Hippocampal formation (tissue), 2 donors: ENCODE data around the gene KLK6.
"Not testable (repeated sequence)": the region's sequence is repeated elsewhere in the genome, so short reads cannot be mapped to it uniquely, and the experiment has no call there.

ENCODE experiments used
- DNase-seq, 2 donors: peaks; one replicate each; lab custom pipeline; 2025; lab: John Stamatoyannopoulos, UW

The KLK6 gene

DNA sequence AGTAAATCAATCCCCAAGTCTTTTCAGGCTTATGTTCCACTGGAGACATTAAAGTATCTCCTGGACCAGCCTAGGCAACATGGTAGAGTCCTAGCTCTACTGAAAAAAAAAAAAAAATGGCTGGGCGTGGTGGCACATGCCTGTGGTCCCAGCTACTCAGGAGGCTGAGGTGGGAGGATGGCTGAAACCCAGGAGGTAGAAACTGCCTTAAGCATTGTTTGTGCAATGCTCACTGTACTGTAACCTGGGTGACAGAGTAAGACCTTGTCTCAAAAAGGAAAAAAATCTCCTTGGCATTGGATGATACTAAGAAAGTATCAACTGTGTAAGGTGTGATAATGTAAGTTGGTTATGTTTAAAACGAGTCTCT, 23.3 kb upstream of the KLK6 start:
- no peak for DNase-seq

DNA sequence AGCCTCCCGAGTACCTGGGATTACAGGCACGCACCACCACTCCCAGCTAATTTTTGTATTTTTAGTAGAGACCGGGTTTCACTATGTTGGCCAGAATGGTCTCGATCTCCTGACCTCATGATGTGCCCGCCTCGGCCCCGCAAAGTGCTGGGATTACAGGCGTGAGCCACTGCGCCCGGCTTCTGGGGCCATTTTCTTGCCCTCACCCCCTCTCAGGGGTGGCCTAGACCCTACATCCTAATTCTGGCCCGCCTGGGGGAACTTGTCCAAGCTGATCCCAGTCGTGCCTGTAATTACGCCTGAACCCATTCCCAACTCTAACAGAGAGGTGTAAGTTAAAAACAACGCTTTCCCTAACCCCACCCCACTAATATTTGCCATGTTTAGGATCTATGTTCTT, 15.0 kb upstream of the KLK6 start:
- DNase-seq = not testable (repeated sequence)

- no peak for DNase-seq
Measured at GRCh38 chr19:50983625-50984292, 14.4 kb upstream of the KLK6 start, which contains the start of gene KLK7. KLK7 (minus strand) TSS chr19:50983917; CDS start chr19:50982399, 1,518 bp downstream.

- DNase-seq = no peak
Measured at GRCh38 chr19:50982186-50982585, 12.8 kb upstream of the KLK6 start.

- no peak for DNase-seq
Measured at GRCh38 chr19:50981587-50982146, 12.3 kb upstream of the KLK6 start.

- no peak for DNase-seq
Measured at GRCh38 chr19:50980208-50980607, 10.8 kb upstream of the KLK6 start.

DNA sequence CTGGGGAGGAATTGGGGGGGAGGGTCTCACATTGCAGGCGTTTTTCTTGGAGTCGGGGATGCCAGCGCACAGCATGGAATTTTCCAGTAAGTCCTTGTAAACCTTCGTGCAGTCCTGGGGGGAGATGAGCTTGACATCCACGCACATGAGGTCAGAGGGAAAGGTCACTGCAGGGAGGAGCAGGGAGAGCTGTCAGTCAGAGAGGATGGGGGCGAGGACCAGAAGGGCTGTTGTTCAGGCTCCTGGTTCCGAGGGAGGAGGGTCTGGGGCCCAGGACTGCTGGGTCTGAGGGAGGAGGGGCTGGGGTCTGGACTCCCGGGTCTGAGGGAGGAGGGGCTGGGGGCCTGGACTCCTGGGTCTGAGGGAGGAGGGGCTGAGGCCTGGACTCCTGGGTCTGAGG, 10.4 kb upstream of the KLK6 start:
- DNase-seq = no peak

DNA sequence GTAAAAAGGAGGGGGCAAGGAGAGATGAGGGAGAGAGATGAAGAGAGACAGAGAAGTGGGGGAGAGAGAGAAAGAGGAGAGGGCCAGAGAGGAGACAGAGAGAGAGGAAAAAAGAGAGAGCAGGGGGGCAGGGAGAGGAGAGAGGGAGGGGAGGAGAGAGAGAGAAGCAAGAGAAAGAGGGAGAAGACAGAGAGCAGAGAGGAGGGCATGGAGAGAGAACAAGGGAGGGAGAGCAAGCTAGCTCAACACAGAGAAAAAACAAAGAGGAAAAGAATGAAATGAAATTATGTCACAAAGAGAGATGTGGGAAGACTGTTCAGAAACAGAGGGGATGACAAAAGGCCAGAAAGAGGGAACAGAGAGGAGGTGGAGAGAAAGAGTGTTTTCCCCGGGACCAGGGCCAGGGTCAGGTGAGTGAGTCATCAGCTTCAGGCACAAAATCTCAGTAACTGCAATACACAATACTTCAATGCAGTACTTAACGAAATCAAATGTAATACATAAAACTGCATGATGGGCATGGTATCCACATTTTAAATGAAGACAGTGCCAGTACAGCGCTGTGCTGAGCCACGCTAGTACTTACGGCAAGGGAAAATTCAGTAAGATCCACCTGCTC, 9.5 kb upstream of the KLK6 start:
- DNase-seq = no peak

GRCh38 chr19:50977626-50978025, 8.2 kb upstream of the KLK6 start:
- DNase-seq = no peak

DNA sequence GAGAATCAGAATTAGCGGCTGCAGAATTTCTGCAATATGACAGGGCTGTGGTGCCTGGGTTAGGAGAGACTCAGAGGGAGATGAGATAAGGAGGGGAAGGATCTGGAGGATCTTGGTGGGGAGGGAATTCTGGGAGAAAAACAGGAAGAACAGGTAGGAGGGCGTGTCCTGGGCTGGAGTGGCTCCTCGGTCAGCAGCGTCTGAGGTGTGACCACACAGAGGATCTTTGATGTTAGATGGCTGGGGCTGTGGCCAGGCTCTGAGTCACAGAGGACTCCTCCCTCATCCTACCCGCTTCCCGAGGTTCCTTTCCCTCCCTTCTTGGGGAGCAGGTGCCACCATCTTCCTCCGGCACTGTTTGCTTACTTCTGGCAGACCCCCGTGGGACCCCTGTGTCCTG, 6.4 kb upstream of the KLK6 start:
- DNase-seq = no peak

DNA sequence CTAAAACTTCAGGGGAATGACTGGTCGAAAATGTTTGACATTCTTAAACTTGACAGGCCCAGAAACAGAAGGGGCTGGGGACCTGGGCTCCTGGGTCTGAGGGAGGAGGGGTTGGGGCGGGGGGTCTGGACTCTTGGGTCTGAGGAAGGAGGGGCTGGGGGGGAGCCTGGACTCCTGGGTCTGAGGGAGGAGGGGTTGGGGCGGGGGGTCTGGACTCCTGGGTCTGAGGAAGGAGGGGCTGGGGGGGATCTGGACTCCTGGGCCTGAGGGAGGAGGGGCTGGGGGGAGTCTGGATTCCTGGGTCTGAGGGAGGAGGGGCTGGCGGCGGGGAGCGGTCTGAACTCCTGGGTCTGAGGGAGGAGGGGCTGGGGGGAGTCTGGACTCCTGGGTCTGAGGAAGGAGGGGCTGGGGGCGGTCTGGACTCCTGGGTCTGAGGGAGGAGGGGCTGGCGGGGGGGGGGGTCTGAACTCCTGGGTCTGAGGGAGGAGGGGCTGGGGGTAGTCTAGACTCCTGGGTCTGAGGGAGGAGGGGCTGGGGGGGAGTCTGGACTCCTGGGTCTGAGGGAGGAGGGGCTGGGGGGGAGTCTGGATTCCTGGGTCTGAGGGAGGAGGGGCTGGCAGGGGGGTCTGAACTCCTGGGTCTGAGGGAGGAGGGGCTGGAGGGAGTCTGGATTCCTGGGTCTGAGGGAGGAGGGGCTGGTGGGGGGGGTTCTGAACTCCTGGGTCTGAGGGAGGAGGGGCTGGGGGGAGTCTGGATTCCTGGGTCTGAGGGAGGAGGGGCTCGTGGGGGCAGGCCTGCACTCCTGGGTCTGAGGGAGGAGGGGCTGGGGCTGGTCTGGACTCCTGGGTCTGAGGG, 5.5 kb upstream of the KLK6 start:
- DNase-seq = no peak

DNA sequence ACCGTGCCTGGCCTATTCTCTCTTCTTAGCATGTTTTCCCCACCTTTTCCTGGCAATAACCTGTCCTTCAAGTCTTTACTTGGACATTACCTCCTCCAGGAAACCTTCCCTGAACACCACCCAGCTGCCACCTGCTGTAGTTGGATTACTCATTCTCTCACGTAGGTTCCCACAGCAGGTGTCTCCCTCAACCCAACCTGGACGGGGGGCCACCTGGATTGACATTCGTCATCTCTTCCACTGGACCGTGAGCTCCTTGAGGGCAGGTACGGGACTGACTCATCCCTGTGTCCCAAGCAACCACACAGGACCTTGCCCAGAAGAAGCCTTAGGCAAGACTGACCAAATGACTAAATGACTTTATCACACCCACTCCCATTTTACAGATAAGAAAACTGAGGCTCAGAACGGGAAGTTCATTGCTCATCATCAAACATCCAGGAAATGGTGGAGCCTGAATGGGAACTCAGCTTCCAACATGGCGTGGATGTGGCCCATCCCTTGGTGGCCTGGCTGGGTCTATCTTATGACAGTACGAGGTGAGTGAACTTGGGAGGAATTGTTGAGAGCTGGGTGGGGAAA, 3.5 kb upstream of the KLK6 start:
- no peak for DNase-seq

DNA sequence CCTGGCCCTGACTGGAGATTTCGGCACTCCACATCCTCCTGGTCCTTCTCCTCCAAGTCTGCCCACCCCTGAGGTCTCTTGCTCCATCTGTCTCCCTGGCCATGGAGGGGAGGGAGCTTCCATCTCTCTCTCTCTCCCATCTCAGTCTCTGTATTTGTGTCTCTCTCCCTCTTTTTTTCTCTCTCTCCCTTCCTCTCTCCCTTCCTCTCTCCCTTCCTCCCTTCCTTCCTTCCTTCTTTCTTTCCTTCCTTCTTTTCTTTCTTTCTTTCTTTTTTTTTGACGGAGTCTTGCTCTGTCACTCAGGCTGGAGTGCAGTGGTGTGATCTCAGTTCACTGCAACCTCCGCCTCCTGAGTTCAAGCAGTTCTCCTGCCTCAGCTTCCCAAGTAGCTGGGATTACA, 419 bp upstream of the KLK6 start:
- DNase-seq = not testable (repeated sequence)

- no peak for DNase-seq
Measured at GRCh38 chr19:50968716-50969412, 527 bp downstream of the KLK6 start.

DNA sequence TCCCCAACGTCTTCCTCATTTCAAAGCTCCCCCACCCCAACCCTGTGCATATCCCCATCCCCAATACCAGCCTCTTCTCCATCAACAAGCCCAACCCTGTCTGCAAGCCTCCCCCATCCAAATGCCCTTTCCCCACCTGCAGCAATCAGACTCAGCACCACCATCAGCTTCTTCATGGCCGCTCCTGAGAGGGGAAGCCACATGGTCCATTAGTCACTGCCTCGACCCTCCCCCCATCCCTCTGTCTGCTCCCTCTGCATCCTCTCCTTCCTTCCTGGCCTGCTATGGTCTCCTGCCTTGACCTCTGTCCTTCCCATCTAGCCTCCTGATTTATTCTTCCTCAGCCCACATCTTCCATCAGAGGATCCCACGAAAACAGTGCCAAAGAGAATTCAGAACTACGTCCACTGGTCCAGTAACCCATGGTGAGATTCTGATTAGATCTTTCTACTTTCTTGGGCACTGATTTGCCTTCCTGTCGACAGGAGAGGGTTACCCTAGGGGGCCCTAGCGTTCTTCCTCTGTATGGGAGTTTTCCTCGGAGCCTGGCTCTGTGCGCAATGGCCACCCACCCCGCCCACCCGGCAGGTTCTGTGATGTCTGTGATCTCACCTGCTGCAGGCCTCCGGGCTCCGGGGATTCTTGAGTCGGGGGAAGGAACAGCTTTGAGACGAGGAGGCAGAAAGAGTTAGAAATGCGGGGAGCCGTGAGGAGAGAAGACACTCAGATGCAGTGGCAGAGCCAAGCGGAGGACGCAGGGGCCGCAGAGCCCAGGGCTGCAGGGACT, 1.3 kb downstream of the KLK6 start:
- DNase-seq = peak in 1 of 2 donors; percentile 27

DNA sequence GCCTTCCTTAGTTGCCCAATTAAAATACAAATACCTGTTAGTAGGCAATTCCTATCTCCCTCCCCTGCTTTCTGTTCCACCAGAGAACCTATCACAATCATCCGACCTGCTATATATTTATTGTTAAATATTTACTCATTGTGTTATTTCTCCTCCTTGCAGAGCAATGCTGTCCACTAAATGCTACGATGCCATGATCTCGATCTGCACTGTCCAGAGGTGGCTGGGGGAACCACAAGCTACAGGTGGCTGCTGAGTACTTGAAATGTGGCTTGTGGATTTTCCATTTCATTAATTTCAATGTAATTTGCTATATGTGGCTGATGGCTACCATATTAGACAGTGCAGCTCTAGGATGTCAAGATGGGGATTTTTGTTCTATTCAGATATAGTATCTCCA, 5.1 kb downstream of the KLK6 start:
- no peak for DNase-seq

DNA sequence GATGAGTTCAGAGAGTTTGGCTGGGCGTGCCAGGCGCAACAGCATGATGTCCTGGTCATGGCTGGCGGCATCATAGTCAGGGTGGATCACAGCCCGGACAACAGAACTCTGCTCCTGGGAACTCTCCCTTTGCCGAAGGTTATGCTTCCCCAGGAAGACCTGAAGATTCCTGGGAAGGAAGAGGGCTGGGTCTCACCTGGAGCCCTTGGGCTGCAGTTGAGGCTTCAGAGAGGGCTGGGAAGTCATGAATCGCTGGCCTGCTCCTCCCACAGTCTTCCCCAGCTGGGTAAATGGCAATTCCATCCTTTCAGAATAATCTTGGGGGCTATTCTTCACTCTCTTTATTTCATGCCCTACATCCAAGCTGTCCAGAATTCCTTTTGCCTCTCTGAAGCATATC, 6.0 kb downstream of the KLK6 start:
- no peak for DNase-seq

- DNase-seq = no peak
Measured at GRCh38 chr19:50962245-50962644, 7.1 kb downstream of the KLK6 start.

GRCh38 chr19:50959731-50960500, 9.5 kb downstream of the KLK6 start:
- no peak for DNase-seq

DNA sequence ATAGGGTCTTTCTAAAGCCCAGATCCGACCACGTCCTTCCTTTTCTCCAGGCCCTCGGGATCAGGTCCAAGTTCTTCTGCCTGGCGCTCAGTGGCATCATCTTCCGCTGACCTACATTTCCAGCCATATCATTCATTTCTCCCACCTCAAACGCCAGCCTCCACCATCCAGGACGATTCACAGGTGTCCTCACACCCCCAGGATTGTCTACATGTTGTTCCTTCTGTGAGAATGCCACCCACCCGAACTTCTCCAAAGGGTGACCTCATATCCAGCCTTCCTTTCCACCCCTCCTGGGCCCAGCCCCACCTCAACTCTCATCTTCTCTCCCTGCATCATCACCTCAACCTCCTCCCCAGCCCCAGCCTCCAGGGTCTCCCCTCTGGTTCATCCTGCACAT, 11.8 kb downstream of the KLK6 start:
- DNase-seq = no peak
